Neuronal stem cell (in vitro differentiated cells): ENCODE results near the gene XRCC3.

Source experiments
- DNase-seq: peaks from one replicate; pipeline ENCODE4 v3.0.0-alpha.2; 2013; ENCODE audit warnings: low spot score
- H2AFZ ChIP-seq: one replicate; pipeline ENCODE4 v1.6.1; 2013; ENCODE audit warnings: mild to moderate bottlenecking, low read length, inconsistent platforms
- H2AK5ac ChIP-seq: 2 replicates; pipeline ENCODE4 v1.6.1; 2013; ENCODE audit warnings: low read depth, mild to moderate bottlenecking, inconsistent platforms, low read length, moderate library complexity, mixed read lengths
- H2BK120ac ChIP-seq: 2 replicates; pipeline ENCODE4 v1.6.1; 2013; ENCODE audit warnings: low read depth, mild to moderate bottlenecking, inconsistent platforms, low read length, moderate library complexity, mixed read lengths
- H2BK12ac ChIP-seq: one replicate; pipeline ENCODE4 v1.6.1; 2013; ENCODE audit warnings: low read length, inconsistent platforms
- H2BK15ac ChIP-seq: 2 replicates; pipeline ENCODE4 v1.6.1; 2013; ENCODE audit warnings: mild to moderate bottlenecking, low read length, inconsistent platforms, mixed read lengths
- H2BK5ac ChIP-seq: one replicate; pipeline ENCODE4 v1.6.1; 2013; ENCODE audit warnings: inconsistent platforms, mild to moderate bottlenecking, low read length, moderate library complexity
- H3K14ac ChIP-seq: one replicate; pipeline ENCODE4 v1.6.1; 2013; ENCODE audit warnings: low read length, inconsistent platforms
- H3K18ac ChIP-seq: 2 replicates; pipeline ENCODE4 v1.6.1; 2013; ENCODE audit warnings: low read length, inconsistent platforms
- H3K23ac ChIP-seq: 2 replicates; pipeline ENCODE4 v1.6.1; 2013; ENCODE audit warnings: low read depth, mild to moderate bottlenecking, mixed read lengths, low read length, inconsistent platforms; ENCODE audit not compliant: poor library complexity
- H3K27ac ChIP-seq: replicated peaks from 3 replicates; pipeline ENCODE4 v1.5.1; 2013; ENCODE audit warnings: low read length, inconsistent platforms
- H3K27me3 ChIP-seq, 3 experiments: 2 replicates each; pipeline ENCODE4 v1.6.1; 2013; ENCODE audit warnings: low read length in 3 of 3, mild to moderate bottlenecking in 2 of 3, inconsistent platforms in 1 of 3, low read depth in 1 of 3, mixed read lengths in 1 of 3, moderate library complexity in 1 of 3; ENCODE audit not compliant: control insufficient read depth in 3 of 3, insufficient read depth in 3 of 3
- H3K36me3 ChIP-seq, 2 donors: replicated peaks in 1 of 2; 2 replicates each; pipeline ENCODE4 v1.6.1; 2013; ENCODE audit warnings: low read length in 2 of 2; ENCODE audit not compliant: control insufficient read depth in 2 of 2, insufficient read depth in 2 of 2
- H3K4ac ChIP-seq: 2 replicates; pipeline ENCODE4 v1.6.1; 2013; ENCODE audit warnings: inconsistent platforms, mild to moderate bottlenecking, low read length, moderate library complexity
- H3K4me1 ChIP-seq, 2 donors: 1 replicate in 1 of 2; 2 replicates in 1 of 2; pipeline ENCODE4 v1.6.1; 2013; ENCODE audit warnings: low read length in 2 of 2, low read depth in 1 of 2; ENCODE audit not compliant: control insufficient read depth in 2 of 2, insufficient read depth in 1 of 2
- H3K4me2 ChIP-seq: one replicate; pipeline ENCODE4 v1.6.1; 2013; ENCODE audit warnings: mild to moderate bottlenecking, low read length, inconsistent platforms; ENCODE audit not compliant: insufficient read depth, poor library complexity, severe bottlenecking
- H3K4me3 ChIP-seq, 2 donors: 2 replicates each; pipeline ENCODE4 v1.5.1; 2013; ENCODE audit warnings: low read length in 2 of 2, mild to moderate bottlenecking in 2 of 2, inconsistent platforms in 1 of 2, moderate library complexity in 1 of 2
- H3K79me1 ChIP-seq: one replicate; pipeline ENCODE4 v1.6.1; 2013; ENCODE audit warnings: low read depth, mild to moderate bottlenecking, inconsistent platforms, low read length, moderate library complexity
- H3K9ac ChIP-seq: one replicate; pipeline ENCODE4 v1.6.1; 2013; ENCODE audit warnings: mild to moderate bottlenecking, low read depth, low read length, inconsistent platforms; ENCODE audit not compliant: poor library complexity
- H3K9me3 ChIP-seq, 2 donors: replicated peaks in 1 of 2; 2 replicates each; pipeline versions ENCODE3 to v1.6.1; 2013; ENCODE audit warnings: low read length in 2 of 2, mild to moderate bottlenecking in 2 of 2, inconsistent platforms in 1 of 2, low read depth in 1 of 2, mixed read lengths in 1 of 2, moderate library complexity in 1 of 2; ENCODE audit not compliant: control insufficient read depth in 2 of 2, insufficient read depth in 1 of 2
- H4K8ac ChIP-seq: one replicate; pipeline ENCODE4 v1.6.1; 2013; ENCODE audit warnings: low read depth, mild to moderate bottlenecking, inconsistent platforms, low read length, moderate library complexity
- H4K91ac ChIP-seq: one replicate; pipeline ENCODE4 v1.6.1; 2013; ENCODE audit warnings: low read length, low read depth, mild to moderate bottlenecking, inconsistent platforms; ENCODE audit not compliant: poor library complexity
- WGBS, 2 donors: extraction: QIAGEN DNeasy Blood & Tissue Kit; methylation state at CpG; one replicate each; pipeline ENCODE4 v1.1.7; 2013; ENCODE audit warnings: missing lambda C conversion rate in 2 of 2, mixed read lengths in 1 of 2; ENCODE audit not compliant: insufficient read length in 2 of 2, insufficient replicate concordance in 1 of 2; ENCODE audit errors: extremely low coverage in 2 of 2; 5-methylcytosine and 5-hydroxymethylcytosine counted together

Gene XRCC3

DNA sequence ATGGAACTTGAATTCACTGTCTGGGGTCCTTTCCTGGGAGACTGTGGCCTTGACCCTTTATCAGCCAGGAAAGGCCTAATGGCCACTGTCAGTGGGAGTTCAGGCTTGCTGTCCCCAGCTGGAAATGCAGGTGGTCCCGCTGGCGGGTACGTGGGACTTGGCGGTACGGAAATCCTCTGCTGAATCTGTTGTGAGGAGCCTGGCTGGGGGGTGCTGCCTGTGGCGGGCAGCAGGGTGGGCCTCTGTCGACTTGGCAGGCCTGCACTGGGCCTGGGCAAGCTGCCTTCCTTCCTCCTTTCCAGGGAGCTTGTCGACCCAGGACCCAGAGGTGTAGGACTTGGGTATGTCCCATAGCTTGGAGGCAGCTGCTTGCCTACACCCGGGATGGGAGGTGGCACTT lies 26.6 kb upstream of the XRCC3 start:
- H2AK5ac ChIP-seq = no peak overlapping the region
- H3K79me1 ChIP-seq = no peaks in the 10 kb centered on the region
- no peak overlapping the region for H4K91ac ChIP-seq
- no peak overlapping the region for H2BK12ac ChIP-seq
- H3K14ac ChIP-seq = no peak overlapping the region
- H3K23ac ChIP-seq = no peak overlapping the region
- no peaks in the 10 kb centered on the region for H3K9me3 ChIP-seq
- no peak overlapping the region for H3K4ac ChIP-seq
- H3K27me3 ChIP-seq = no peaks in the 10 kb centered on the region
- H3K36me3 ChIP-seq = peaks cover 0 to 5% of the 10 kb centered on the region in 2 donors
- no peaks in the 10 kb centered on the region for H3K4me1 ChIP-seq
- H3K27ac ChIP-seq = no peak overlapping the region
- no peak overlapping the region for H2BK120ac ChIP-seq
- peak overlapping the region; percentile 71 for H3K18ac ChIP-seq
- no peak overlapping the region for H3K4me2 ChIP-seq
- no peak overlapping the region for H3K4me3 ChIP-seq
- no peak overlapping the region for H3K9ac ChIP-seq
- no peak overlapping the region for H2AFZ ChIP-seq
- no peak overlapping the region for H2BK5ac ChIP-seq
- no peak overlapping the region for H4K8ac ChIP-seq
- DNase-seq = no peak
- no peak overlapping the region for H2BK15ac ChIP-seq
- WGBS, 2 donors = no CpG with 5 or more reads among the region's 9 CpGs

DNA sequence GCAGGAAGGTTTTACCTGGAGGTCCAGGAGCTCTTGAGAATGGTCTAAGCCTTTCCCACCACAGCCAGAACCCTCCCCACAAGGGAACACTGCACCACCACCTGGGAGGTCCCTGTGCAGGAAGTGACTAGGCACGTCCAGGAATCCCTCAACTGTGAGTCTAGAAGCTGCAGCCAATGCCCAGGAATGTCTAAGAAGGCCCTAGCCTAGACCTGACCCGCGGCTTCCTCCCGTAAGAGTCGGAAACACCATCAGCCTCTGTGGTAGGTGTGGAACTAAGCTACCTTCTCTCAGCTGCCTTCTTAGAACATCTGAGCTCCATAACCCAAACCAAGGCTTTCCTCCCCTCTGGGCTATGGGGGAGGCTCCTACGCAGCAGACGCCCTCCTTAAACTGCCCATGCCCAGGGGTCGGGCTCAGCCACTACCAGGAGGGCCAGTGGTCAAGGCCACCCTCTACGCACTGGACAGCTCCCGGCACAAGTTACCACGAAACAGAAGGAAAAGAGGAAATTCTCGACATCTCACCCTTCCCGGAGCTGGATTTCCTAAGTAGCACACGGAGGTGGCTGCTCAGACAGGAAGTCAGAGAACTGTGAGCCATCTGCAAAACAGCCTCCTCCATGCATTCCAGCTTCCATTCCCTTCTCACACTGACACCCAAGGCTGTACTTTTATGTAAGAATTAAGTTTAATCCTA lies 25.9 kb upstream of the XRCC3 start:
- Histone ChIP-seq H3K4me2 (no peak overlapping the region), H3K18ac (no peak overlapping the region), H3K27ac (no peak overlapping the region), H3K14ac (no peak overlapping the region), H2BK15ac (no peak overlapping the region), H2BK120ac (no peak overlapping the region), H3K4ac (no peak overlapping the region), H3K4me1 (no peaks in the 10 kb centered on the region), H3K36me3 (peaks cover 0 to 5% of the 10 kb centered on the region in 2 donors), H3K4me3 (no peak overlapping the region), H3K9ac (no peak overlapping the region), H2BK5ac (no peak overlapping the region), H3K9me3 (no peaks in the 10 kb centered on the region), H4K8ac (no peak overlapping the region), H4K91ac (no peak overlapping the region), H2AFZ (no peak overlapping the region), H3K23ac (no peak overlapping the region), H2AK5ac (no peak overlapping the region), H3K27me3 (no peaks in the 10 kb centered on the region), H3K79me1 (no peaks in the 10 kb centered on the region), H2BK12ac (no peak overlapping the region)
- no peak for DNase-seq
- WGBS, 2 donors = no CpG with 5 or more reads among the region's 14 CpGs

DNA sequence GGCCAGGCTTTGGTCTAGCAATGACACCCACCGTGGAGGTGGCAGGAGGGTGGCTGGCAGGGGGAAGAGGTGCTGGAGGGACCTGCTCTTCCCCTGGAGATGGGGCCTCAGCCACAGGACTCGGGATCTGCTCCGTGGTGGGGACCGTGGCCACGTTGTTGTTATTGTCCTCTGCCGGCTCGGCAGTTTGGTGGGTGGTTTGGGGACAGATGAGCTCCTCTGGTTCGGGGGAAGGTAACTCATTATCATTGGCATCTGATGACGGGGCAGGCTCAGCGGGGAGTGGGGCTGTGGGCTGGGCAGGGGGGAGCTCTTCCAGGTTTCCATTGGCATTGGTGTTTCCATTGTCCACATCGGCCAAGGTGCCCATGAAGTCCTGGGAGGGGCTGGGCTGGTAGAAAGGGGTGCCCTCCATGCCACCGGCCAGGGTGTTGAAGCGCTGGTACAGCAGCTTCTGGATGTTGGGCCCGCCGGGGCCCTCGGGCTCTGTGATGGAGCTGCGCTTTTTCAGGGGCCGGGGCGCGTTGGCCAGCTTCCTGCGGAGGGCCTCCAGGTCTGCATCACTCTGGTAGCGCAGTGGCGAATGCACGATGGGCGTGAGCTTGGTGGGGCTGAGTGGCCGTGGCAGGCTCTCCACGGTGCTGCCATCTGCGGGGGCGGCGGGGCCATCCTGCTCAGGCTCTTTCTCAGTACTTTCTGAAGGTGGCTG lies 24.7 kb upstream of the XRCC3 start:
- peak overlapping the region; percentile 18 for H2BK120ac ChIP-seq
- peak overlapping the region; percentile 14 for H2BK5ac ChIP-seq
- peak overlapping the region; percentile 86 for H3K23ac ChIP-seq
- no CpG with 5 or more reads among the region's 30 CpGs for WGBS, 2 donors
- no peak overlapping the region for H4K8ac ChIP-seq
- H2AK5ac ChIP-seq = no peak overlapping the region
- H2BK15ac ChIP-seq = no peak overlapping the region
- H2BK12ac ChIP-seq = no peak overlapping the region
- no peaks in the 10 kb centered on the region for H3K27me3 ChIP-seq
- H3K36me3 ChIP-seq = peaks cover 3 to 7% of the 10 kb centered on the region in 2 donors
- H3K9ac ChIP-seq = peak overlapping the region; percentile 12
- peak overlapping the region; percentile 85 for H3K14ac ChIP-seq
- H4K91ac ChIP-seq = no peak overlapping the region
- no peak overlapping the region for H3K4ac ChIP-seq
- H3K4me2 ChIP-seq = no peak overlapping the region
- H3K4me3 ChIP-seq = no peak overlapping the region
- DNase-seq = no peak
- H3K4me1 ChIP-seq = peaks cover 0 to 2% of the 10 kb centered on the region in 2 donors
- no peaks in the 10 kb centered on the region for H3K9me3 ChIP-seq
- peaks cover 3% of the 10 kb centered on the region for H3K79me1 ChIP-seq
- peak overlapping the region; percentile 54 for H3K18ac ChIP-seq
- H3K27ac ChIP-seq = no peak overlapping the region
- no peak overlapping the region for H2AFZ ChIP-seq

DNA sequence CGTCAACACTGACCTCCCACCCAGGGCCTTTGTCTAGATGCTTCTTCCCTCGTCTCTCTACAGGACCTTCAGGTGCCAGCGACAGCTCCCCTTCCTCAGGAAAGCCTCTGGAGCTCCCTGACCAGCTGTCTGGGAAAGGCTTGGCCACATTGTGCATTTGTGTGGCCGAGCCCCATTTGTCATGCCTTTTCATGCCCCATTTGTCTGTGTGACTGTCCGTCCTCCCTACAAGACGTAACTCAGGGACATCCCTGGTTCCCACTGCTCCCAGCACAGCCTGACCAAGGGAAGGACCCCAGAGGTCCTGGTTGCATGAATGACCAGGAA lies 24.2 kb upstream of the XRCC3 start:
- H3K14ac ChIP-seq = peak overlapping the region; percentile 85
- peaks cover 3% of the 10 kb centered on the region for H3K79me1 ChIP-seq
- no peak overlapping the region for H3K23ac ChIP-seq
- no peak overlapping the region for H2AK5ac ChIP-seq
- H3K18ac ChIP-seq = peak overlapping the region; percentile 54
- peaks cover 0 to 2% of the 10 kb centered on the region in 2 donors for H3K4me1 ChIP-seq
- no peak overlapping the region for H3K9ac ChIP-seq
- no peak overlapping the region for H4K91ac ChIP-seq
- peaks cover 7 to 8% of the 10 kb centered on the region in 2 donors for H3K36me3 ChIP-seq
- no peak overlapping the region for H2BK12ac ChIP-seq
- H3K4ac ChIP-seq = no peak overlapping the region
- H3K4me2 ChIP-seq = no peak overlapping the region
- H3K27ac ChIP-seq = no peak overlapping the region
- H2AFZ ChIP-seq = no peak overlapping the region
- DNase-seq = no peak
- H2BK5ac ChIP-seq = peak overlapping the region; percentile 14
- H4K8ac ChIP-seq = no peak overlapping the region
- H3K4me3 ChIP-seq = no peak overlapping the region
- H3K27me3 ChIP-seq = no peaks in the 10 kb centered on the region
- H3K9me3 ChIP-seq = no peaks in the 10 kb centered on the region
- no CpG with 5 or more reads among the region's 6 CpGs for WGBS, 2 donors
- H2BK15ac ChIP-seq = no peak overlapping the region
- no peak overlapping the region for H2BK120ac ChIP-seq
